ENCODE measurements around the gene ASIC4. TPM values are rescaled to one million over a fixed set of nuclear protein-coding genes. Genes with fewer than 3 reads are reported as not detected.

Gene ASIC4
- total and polyA plus RNA-seq, 9 of the 15 experiments (the other 6 are each of a cell fraction or from before 2014, with no cell fraction given), result 0.07 to 19.2 (median 4.8) TPM

GRCh38 chr2:219571311-219572236 is 57.3 kb downstream of the ASIC4 start, which contains the start of gene OBSL1 (continued):
- TF ChIP-seq, protein P1, sequence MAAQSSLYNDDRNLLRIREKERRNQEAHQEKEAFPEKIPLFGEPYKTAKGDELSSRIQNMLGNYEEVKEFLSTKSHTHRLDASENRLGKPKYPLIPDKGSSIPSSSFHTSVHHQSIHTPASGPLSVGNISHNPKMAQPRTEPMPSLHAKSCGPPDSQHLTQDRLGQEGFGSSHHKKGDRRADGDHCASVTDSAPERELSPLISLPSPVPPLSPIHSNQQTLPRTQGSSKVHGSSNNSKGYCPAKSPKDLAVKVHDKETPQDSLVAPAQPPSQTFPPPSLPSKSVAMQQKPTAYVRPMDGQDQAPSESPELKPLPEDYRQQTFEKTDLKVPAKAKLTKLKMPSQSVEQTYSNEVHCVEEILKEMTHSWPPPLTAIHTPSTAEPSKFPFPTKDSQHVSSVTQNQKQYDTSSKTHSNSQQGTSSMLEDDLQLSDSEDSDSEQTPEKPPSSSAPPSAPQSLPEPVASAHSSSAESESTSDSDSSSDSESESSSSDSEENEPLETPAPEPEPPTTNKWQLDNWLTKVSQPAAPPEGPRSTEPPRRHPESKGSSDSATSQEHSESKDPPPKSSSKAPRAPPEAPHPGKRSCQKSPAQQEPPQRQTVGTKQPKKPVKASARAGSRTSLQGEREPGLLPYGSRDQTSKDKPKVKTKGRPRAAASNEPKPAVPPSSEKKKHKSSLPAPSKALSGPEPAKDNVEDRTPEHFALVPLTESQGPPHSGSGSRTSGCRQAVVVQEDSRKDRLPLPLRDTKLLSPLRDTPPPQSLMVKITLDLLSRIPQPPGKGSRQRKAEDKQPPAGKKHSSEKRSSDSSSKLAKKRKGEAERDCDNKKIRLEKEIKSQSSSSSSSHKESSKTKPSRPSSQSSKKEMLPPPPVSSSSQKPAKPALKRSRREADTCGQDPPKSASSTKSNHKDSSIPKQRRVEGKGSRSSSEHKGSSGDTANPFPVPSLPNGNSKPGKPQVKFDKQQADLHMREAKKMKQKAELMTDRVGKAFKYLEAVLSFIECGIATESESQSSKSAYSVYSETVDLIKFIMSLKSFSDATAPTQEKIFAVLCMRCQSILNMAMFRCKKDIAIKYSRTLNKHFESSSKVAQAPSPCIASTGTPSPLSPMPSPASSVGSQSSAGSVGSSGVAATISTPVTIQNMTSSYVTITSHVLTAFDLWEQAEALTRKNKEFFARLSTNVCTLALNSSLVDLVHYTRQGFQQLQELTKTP (IDR thresholded peaks at IDR 0.05; ENCODE audit: low read depth in 1 of 2, partially characterized antibody in 2 of 2), result peak in 1 of 2 experiments; percentile 46
- no peak for TF ChIP-seq ZSCAN32 (CRISPR knock-in tag; IDR thresholded peaks at IDR 0.05)
- TF ChIP-seq CEBPG (CRISPR knock-in tag; IDR thresholded peaks at IDR 0.05), result no peak
- TF ChIP-seq CEBPG (tag; conservative IDR thresholded peaks at IDR 0.05 in 1 of 2, IDR thresholded peaks at IDR 0.05 in 1 of 2), result no peak
- 0 out of 2 replicates have a peak, but pooled peaks have one; percentile 8 for TF ChIP-seq ZNF740 (CRISPR knock-in tag; IDR thresholded peaks at IDR 0.05)
- no peak for TF ChIP-seq ZNF740 (tag; IDR thresholded peaks at IDR 0.05)
- TF ChIP-seq SMC3 (conservative IDR thresholded peaks at IDR 0.05; ENCODE audit: insufficient read depth, low read depth, low read length), result no peak
- no peak for TF ChIP-seq ZNF224 (CRISPR knock-in tag; IDR thresholded peaks at IDR 0.05)
- no peak for TF ChIP-seq THRAP3 (IDR thresholded peaks at IDR 0.05; ENCODE audit: borderline replicate concordance)
- 0 out of 2 replicates have a peak, but pooled peaks have one; percentile 29 for TF ChIP-seq HDAC2 (IDR thresholded peaks at IDR 0.05)
- TF ChIP-seq GATAD2B (IDR thresholded peaks at IDR 0.05; ENCODE audit: borderline replicate concordance), result peak; percentile 76
- TF ChIP-seq, protein P2, sequence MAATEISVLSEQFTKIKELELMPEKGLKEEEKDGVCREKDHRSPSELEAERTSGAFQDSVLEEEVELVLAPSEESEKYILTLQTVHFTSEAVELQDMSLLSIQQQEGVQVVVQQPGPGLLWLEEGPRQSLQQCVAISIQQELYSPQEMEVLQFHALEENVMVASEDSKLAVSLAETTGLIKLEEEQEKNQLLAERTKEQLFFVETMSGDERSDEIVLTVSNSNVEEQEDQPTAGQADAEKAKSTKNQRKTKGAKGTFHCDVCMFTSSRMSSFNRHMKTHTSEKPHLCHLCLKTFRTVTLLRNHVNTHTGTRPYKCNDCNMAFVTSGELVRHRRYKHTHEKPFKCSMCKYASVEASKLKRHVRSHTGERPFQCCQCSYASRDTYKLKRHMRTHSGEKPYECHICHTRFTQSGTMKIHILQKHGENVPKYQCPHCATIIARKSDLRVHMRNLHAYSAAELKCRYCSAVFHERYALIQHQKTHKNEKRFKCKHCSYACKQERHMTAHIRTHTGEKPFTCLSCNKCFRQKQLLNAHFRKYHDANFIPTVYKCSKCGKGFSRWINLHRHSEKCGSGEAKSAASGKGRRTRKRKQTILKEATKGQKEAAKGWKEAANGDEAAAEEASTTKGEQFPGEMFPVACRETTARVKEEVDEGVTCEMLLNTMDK (IDR thresholded peaks at IDR 0.05; ENCODE audit: borderline replicate concordance, insufficient read depth, low read depth, low read length, poor library complexity, severe bottlenecking), result no peak
- TF ChIP-seq PHF21A (IDR thresholded peaks at IDR 0.05; ENCODE audit: borderline replicate concordance, low read depth), result no peak
- no peak for TF ChIP-seq RFX1 (IDR thresholded peaks at IDR 0.05)
- peak; percentile 66 for TF ChIP-seq MAX (CRISPR knock-in tag; IDR thresholded peaks at IDR 0.05)
- TF ChIP-seq SMARCC2 (IDR thresholded peaks at IDR 0.05; ENCODE audit: low read depth), result peak; percentile 78; the same call in 1 of the 2 replicates
- TF ChIP-seq TEAD1 (CRISPR knock-in tag; IDR thresholded peaks at IDR 0.05), result peak in 1 of 2 experiments; percentile 53; a peak in 1 of 4 replicates
- peak; percentile 58; the same call in 1 of the 2 replicates for TF ChIP-seq STAT5A (IDR thresholded peaks at IDR 0.05; ENCODE audit: borderline replicate concordance, low read length)
- peak; percentile 59 for TF ChIP-seq TAF9B (IDR thresholded peaks at IDR 0.05; ENCODE audit: partially characterized antibody)
- no peak for TF ChIP-seq ARHGAP35 (IDR thresholded peaks at IDR 0.05; ENCODE audit: partially characterized antibody)

Measured in K562 (cell line).